ENCODE data around the gene CCDC182.

DNA sequence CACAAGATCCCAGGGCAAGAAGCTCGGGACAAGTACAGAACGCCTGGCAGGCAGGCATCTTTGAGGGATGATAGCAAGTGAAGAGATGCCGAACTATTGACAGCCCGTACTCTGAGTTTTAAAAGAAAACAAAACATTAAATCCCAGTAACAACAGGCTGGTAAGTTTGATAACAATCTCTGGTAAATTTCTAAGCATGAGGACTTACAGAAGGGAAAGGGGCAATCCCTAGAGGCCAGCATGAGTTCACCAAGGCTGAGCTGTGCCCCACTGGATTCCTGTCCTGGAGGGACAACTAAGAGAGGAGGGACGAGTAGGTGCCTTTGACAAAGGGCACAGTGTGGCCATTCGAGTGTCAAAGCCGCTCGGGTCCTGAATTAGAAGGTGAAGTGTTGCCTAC lies 26.2 kb downstream of the CCDC182 start:
- TF ChIP-seq CTCF (IDR thresholded peaks at IDR 0.05) (no peak), POLR2A (IDR thresholded peaks at IDR 0.05) (no peak)

All from sigmoid colon (tissue), 3 donors.